SK-N-SH (cell line): ENCODE measurements around the gene ADAR. TPM values are rescaled to one million over a fixed set of nuclear protein-coding genes. Genes with fewer than 3 reads are reported as not detected.

ENCODE experiments used
- CTCF ChIA-PET: fragments of 300-600, 350-600 bp; formaldehyde crosslinking; extraction: SDS; loops from one replicate; lab custom pipeline; 2021; lab: Yijun Ruan, JAX
- POLR2A ChIA-PET: fragments of 350-600 bp; sonication (Branson Sonifier 250); formaldehyde crosslinking; extraction: SDS; loops from one replicate; lab custom pipeline; 2020; ENCODE audit warnings: antibody characterized with exemption, inconsistent platforms; lab: Yijun Ruan, JAX
- DNase-seq: peaks from one replicate; pipeline ENCODE4 v3.0.0; 2012
- H2AFZ ChIP-seq: fragments of 200-600 bp; sonication (generic); 2 replicates; pipeline ENCODE4 v1.8.1; 2016; ENCODE audit warnings: antibody characterized with exemption, mild to moderate bottlenecking, low read depth
- H3F3A ChIP-seq: fragments of 200-600 bp; sonication (generic); replicated peaks from 2 replicates; pipeline ENCODE3; 2016; ENCODE audit warnings: antibody characterized with exemption, mild to moderate bottlenecking; ENCODE audit not compliant: insufficient read depth
- H3K27ac ChIP-seq, 2 experiments: fragments of 200-500 bp in 1 of 2; fragments of 200-600 bp in 1 of 2; sonication (Bioruptor generic) in 1 of 2; sonication (generic), shearing (Covaris generic) in 1 of 2; 2 replicates each; pipeline versions ENCODE4 v1.5.1 to v1.6.1; 2014 to 2016; ENCODE audit warnings: low read depth in 2 of 2, inconsistent platforms in 1 of 2, low read length in 1 of 2, mild to moderate bottlenecking in 1 of 2, mixed read lengths in 1 of 2
- H3K27me3 ChIP-seq: fragments of 200-600 bp; sonication (generic), shearing (Covaris generic); 2 replicates; pipeline ENCODE4 v1.6.1; 2016; ENCODE audit warnings: mixed run types; ENCODE audit not compliant: insufficient read depth
- H3K36me3 ChIP-seq, 2 experiments: fragments of 200-500 bp in 1 of 2; fragments of 200-600 bp in 1 of 2; sonication (Bioruptor generic) in 1 of 2; sonication (generic) in 1 of 2; replicated peaks in 1 of 2; 2 replicates each; pipeline versions ENCODE3 to v1.5.1; 2014 to 2016; ENCODE audit warnings: low read length in 1 of 2, mild to moderate bottlenecking in 1 of 2; ENCODE audit not compliant: insufficient read depth in 2 of 2, control insufficient read depth in 1 of 2
- H3K4me1 ChIP-seq, 2 experiments: fragments of 200-500 bp in 1 of 2; fragments of 200-600 bp in 1 of 2; sonication (Bioruptor generic) in 1 of 2; sonication (generic), shearing (Covaris generic) in 1 of 2; 2 replicates each; pipeline versions ENCODE4 v1.5.1 to v1.6.1; 2014 to 2016; ENCODE audit warnings: low read depth in 1 of 2, low read length in 1 of 2, mixed run types in 1 of 2; ENCODE audit not compliant: insufficient read depth in 2 of 2, control insufficient read depth in 1 of 2
- H3K4me2 ChIP-seq: fragments of 200-600 bp; sonication (generic), shearing (Covaris generic); 2 replicates; pipeline ENCODE4 v1.6.1; 2017; ENCODE audit warnings: mixed run types
- H3K4me3 ChIP-seq, 2 experiments: fragments of 200-500 bp in 1 of 2; fragments of 200-600 bp in 1 of 2; sonication (Bioruptor generic) in 1 of 2; sonication (generic), shearing (Covaris generic) in 1 of 2; 2 replicates each; pipeline versions ENCODE4 v1.5.1 to v1.8.1; 2014 to 2016; ENCODE audit warnings: low read depth in 2 of 2, inconsistent platforms in 1 of 2, low read length in 1 of 2, mild to moderate bottlenecking in 1 of 2, mixed read lengths in 1 of 2, moderate library complexity in 1 of 2
- H3K79me2 ChIP-seq: fragments of 200-600 bp; sonication (generic); 2 replicates; pipeline ENCODE4 v1.8.1; 2017; ENCODE audit warnings: mild to moderate bottlenecking; ENCODE audit not compliant: insufficient read depth
- H3K9ac ChIP-seq: fragments of 200-600 bp; sonication (generic); 2 replicates; pipeline ENCODE4 v1.6.1; 2017; ENCODE audit warnings: mixed run types
- H3K9me2 ChIP-seq: fragments of 200-600 bp; sonication (generic); 2 replicates; pipeline ENCODE4 v1.6.1; 2017; ENCODE audit warnings: mixed run types
- H3K9me3 ChIP-seq: fragments of 200-600 bp; sonication (generic); 2 replicates; pipeline ENCODE4 v1.6.1; 2017; ENCODE audit warnings: mixed run types, mild to moderate bottlenecking, moderate library complexity
- H4K20me1 ChIP-seq: fragments of 200-600 bp; sonication (generic); 2 replicates; pipeline ENCODE4 v1.6.1; 2017; ENCODE audit warnings: mild to moderate bottlenecking, mixed run types; ENCODE audit not compliant: insufficient read depth
- FOSL2 ChIP-seq: IDR thresholded peaks from 2 replicates; pipeline ENCODE4 v1.4.0; 2012; ENCODE audit warnings: low read depth, mild to moderate bottlenecking, moderate library complexity, borderline replicate concordance
- GATA2 ChIP-seq: sonication (generic); formaldehyde crosslinking; IDR thresholded peaks from 2 replicates; pipeline ENCODE4 v1.5.0; 2020; ENCODE audit warnings: mild to moderate bottlenecking, missing genetic modification reagents
- NFIC ChIP-seq: IDR thresholded peaks from 2 replicates; pipeline ENCODE4 v1.4.0; 2012; ENCODE audit warnings: borderline replicate concordance
- REST ChIP-seq: IDR thresholded peaks from 2 replicates; pipeline ENCODE4 v1.6.1; 2012; ENCODE audit warnings: mild to moderate bottlenecking, low read depth, low read length, moderate library complexity
- RFX5 ChIP-seq: IDR thresholded peaks from 2 replicates; pipeline ENCODE4 v1.6.1; 2012; ENCODE audit warnings: mild to moderate bottlenecking, improper control_type of control experiment, low read length
- RXRA ChIP-seq: IDR thresholded peaks from 2 replicates; pipeline ENCODE4 v1.4.0; 2012; ENCODE audit warnings: low read depth, mild to moderate bottlenecking, borderline replicate concordance
- TAF1 ChIP-seq: IDR thresholded peaks from 2 replicates; pipeline ENCODE4 v1.6.1; 2012; ENCODE audit warnings: low read depth, mild to moderate bottlenecking, low read length, moderate library complexity, borderline replicate concordance
- TEAD4 ChIP-seq: IDR thresholded peaks from 2 replicates; pipeline ENCODE4 v1.4.0; 2012; ENCODE audit warnings: mild to moderate bottlenecking, borderline replicate concordance; ENCODE audit not compliant: insufficient read depth
- USF2 ChIP-seq: fragments of 150-350 bp; IDR thresholded peaks from 2 replicates; pipeline ENCODE4 v1.6.1; 2017; ENCODE audit warnings: antibody characterized with exemption, low read length, low read depth, borderline replicate concordance
- ZBTB33 ChIP-seq: IDR thresholded peaks from 2 replicates; pipeline ENCODE4 v1.4.0; 2012; ENCODE audit warnings: low read depth, borderline replicate concordance
- polyA plus RNA-seq, 3 experiments: library from polyadenylated mRNA; depleted of rRNA; stranded (reverse); fragments of >200 nt; gene quantifications; 2 replicates each; pipeline ENCODE4 v1.2.3, GENCODE V29; 2012
- TF ChIP-seq, protein P1 (sequence below): fragments of 200-600 bp; sonication (generic); IDR thresholded peaks from 2 replicates; pipeline ENCODE4 v1.6.1; 2017; ENCODE audit warnings: antibody characterized with exemption, mild to moderate bottlenecking, moderate library complexity

The ADAR gene
- polyA plus RNA-seq, 1 of the 3 experiments (the other 2 are of a cell fraction): 61.1 TPM

GRCh38 chr1:154641534-154641933, 33.5 kb upstream of the ADAR start (continued):
- TF ChIP-seq RFX5 (no peak), GATA2 (no peak), TEAD4 (no peak)

GRCh38 chr1:154639876-154640275, 31.9 kb upstream of the ADAR start:
- POLR2A ChIA-PET: no interaction called here
- H3K9me3 ChIP-seq: peaks cover 11% of the 10 kb centered on the region; the same call in 1 of the 2 replicates
- H3K4me2 ChIP-seq: no peak overlapping the region
- H3K9me2 ChIP-seq: no peaks in the 10 kb centered on the region
- CTCF ChIA-PET: interaction anchor here (1.2 kb wide), 1 partner anchor 30 kb away, joined by 3 read pairs; no protein-coding TSS in a partner anchor
- no peak overlapping the region for H3K27ac ChIP-seq
- TF ChIP-seq FOSL2 (no peak), NFIC (no peak), REST (no peak), ZBTB33 (no peak), RXRA (no peak), TAF1 (no peak), USF2 (no peak), GATA2 (no peak)
- TF ChIP-seq, protein P1, sequence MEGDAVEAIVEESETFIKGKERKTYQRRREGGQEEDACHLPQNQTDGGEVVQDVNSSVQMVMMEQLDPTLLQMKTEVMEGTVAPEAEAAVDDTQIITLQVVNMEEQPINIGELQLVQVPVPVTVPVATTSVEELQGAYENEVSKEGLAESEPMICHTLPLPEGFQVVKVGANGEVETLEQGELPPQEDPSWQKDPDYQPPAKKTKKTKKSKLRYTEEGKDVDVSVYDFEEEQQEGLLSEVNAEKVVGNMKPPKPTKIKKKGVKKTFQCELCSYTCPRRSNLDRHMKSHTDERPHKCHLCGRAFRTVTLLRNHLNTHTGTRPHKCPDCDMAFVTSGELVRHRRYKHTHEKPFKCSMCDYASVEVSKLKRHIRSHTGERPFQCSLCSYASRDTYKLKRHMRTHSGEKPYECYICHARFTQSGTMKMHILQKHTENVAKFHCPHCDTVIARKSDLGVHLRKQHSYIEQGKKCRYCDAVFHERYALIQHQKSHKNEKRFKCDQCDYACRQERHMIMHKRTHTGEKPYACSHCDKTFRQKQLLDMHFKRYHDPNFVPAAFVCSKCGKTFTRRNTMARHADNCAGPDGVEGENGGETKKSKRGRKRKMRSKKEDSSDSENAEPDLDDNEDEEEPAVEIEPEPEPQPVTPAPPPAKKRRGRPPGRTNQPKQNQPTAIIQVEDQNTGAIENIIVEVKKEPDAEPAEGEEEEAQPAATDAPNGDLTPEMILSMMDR: no peak
- H3K36me3 ChIP-seq: no peaks in the 10 kb centered on the region
- no peak overlapping the region for H3K9ac ChIP-seq
- no peaks in the 10 kb centered on the region for H3K4me1 ChIP-seq
- H2AFZ ChIP-seq: no peak overlapping the region
- H4K20me1 ChIP-seq: no peaks in the 10 kb centered on the region
- H3F3A ChIP-seq: no peaks in the 10 kb centered on the region
- no peak overlapping the region for H3K4me3 ChIP-seq
- no peak for DNase-seq
- H3K79me2 ChIP-seq: no peaks in the 10 kb centered on the region
- H3K27me3 ChIP-seq: no peaks in the 10 kb centered on the region
